Gastroesophageal sphincter (tissue), 4 donors: ENCODE data around the gene EVPLL. TPM values are rescaled to one million over a fixed set of nuclear protein-coding genes. Genes with fewer than 3 reads are reported as not detected.

Experiments used
- ATAC-seq: fragments of 150-250 bp; one replicate; pipeline ENCODE4 v1.9.1; 2016; ENCODE audit warnings: mild to moderate bottlenecking, moderate library complexity
- H3K27ac ChIP-seq, 4 donors: fragments of 200-600 bp; sonication (generic) in 3 of 4; 1 replicate in 3 of 4; 2 replicates in 1 of 4; pipeline ENCODE4 v1.5.1; 2016 to 2019
- H3K27me3 ChIP-seq: fragments of 200-600 bp; sonication (generic); one replicate; pipeline ENCODE4 v1.5.1; 2019
- H3K36me3 ChIP-seq, 2 donors: fragments of 200-600 bp; sonication (generic); one replicate each; pipeline ENCODE4 v1.5.1; 2019; ENCODE audit warnings: control low read depth in 1 of 2
- H3K4me1 ChIP-seq, 3 donors: fragments of 200-600 bp; sonication (generic); 1 replicate in 2 of 3; 2 replicates in 1 of 3; pipeline ENCODE4 v1.5.1; 2016 to 2019; ENCODE audit warnings: control low read depth in 2 of 3
- H3K4me3 ChIP-seq, 2 donors: fragments of 200-600 bp; sonication (generic); one replicate each; pipeline ENCODE4 v1.5.1; 2019; ENCODE audit warnings: mild to moderate bottlenecking in 1 of 2, moderate library complexity in 1 of 2
- H3K9me3 ChIP-seq, 3 donors: fragments of 200-600 bp; sonication (generic); one replicate each; pipeline ENCODE4 v1.5.1; 2017 to 2019; ENCODE audit warnings: control low read depth in 2 of 3
- EP300 ChIP-seq: sonication (generic); formaldehyde crosslinking; IDR thresholded peaks from one replicate; pipeline ENCODE4 v1.6.1; 2017; ENCODE audit warnings: antibody characterized with exemption, mild to moderate bottlenecking
- POLR2A ChIP-seq, 2 donors: fragments of 450-650 bp; IDR thresholded peaks; one replicate each; pipeline ENCODE4 v1.6.1; 2017; ENCODE audit warnings: antibody characterized with exemption in 2 of 2, mild to moderate bottlenecking in 2 of 2, moderate library complexity in 1 of 2
- POLR2AphosphoS5 ChIP-seq: sonication (generic); formaldehyde crosslinking; IDR thresholded peaks from one replicate; pipeline ENCODE4 v1.6.1; 2017; ENCODE audit warnings: antibody characterized with exemption
- WGBS, 2 donors: methylation state at CpG; one replicate each; pipeline ENCODE4 v1.1.5; 2018; ENCODE audit warnings: low coverage in 1 of 2; 5-methylcytosine and 5-hydroxymethylcytosine counted together
- total RNA-seq, 4 donors: library from RNA; depleted of rRNA; stranded (reverse); fragments of >200 nt; gene quantifications; one replicate each; pipeline ENCODE4 v1.1.0, GENCODE V29; 2016
- TF ChIP-seq, protein P1 (sequence below), 4 experiments: fragments of 200-600 bp in 2 of 4; fragments of 450-650 bp in 2 of 4; sonication (generic) in 1 of 4; IDR thresholded peaks; one replicate each; pipeline ENCODE4 v1.5.1; 2017 to 2019; ENCODE audit warnings: antibody characterized with exemption in 4 of 4, mild to moderate bottlenecking in 2 of 4, moderate library complexity in 2 of 4

EVPLL gene
- total RNA-seq, 4 donors from 2014 or later = not detected

DNA sequence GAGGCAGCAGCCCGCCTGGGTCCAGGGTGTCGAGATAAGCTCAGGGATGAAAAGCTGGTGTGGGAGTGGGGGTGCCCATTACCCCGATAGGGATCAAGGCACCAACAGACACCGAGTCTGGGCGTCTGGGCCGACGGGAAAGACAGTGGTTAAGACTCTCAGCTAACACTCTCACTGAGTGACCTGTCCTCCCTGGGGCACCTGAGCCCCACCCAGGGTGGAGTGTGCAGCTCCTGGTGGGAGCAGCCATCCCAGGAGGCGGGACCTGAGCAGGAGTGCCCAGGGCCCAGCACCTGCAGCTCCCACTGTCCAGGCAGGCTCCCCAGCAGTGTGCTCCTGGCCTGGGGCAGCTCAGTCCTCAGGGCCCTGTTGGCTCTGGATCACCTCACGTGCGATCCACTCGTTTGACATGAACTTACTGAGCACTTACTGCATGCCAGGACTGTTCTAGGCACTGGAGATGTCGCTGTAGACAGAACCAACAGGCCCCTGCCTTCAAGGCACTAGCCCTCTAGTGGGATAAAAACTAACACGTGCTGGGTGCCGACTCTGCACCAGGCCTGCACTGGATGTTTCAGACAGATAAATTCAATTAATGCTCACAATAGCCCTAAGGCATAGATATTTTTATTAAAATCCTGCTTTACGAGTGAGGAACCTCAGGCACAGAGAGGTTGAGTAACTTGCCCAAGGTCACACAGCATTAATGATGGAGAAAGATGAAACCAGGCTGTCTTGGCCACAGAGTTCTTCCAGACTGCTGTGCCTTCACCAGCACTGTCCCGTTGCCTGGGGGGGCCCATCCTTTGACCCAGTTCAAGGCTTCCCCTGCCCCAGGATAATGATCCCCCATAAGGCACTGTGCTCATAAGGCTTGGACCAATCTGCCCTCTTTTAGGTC is 1.9 kb downstream of the EVPLL start:
- ATAC-seq = no peak
- H3K36me3 ChIP-seq = no peaks in the 10 kb centered on the region
- 74% methylated on average over 2 of the region's 16 CpGs; no CpG with 5 or more reads in 1 of the 2 donors for WGBS, 2 donors
- no peak overlapping the region for H3K27ac ChIP-seq
- peaks cover 0 to 7% (median 0%) of the 10 kb centered on the region in 3 donors for H3K4me1 ChIP-seq
- TF ChIP-seq, protein P1, sequence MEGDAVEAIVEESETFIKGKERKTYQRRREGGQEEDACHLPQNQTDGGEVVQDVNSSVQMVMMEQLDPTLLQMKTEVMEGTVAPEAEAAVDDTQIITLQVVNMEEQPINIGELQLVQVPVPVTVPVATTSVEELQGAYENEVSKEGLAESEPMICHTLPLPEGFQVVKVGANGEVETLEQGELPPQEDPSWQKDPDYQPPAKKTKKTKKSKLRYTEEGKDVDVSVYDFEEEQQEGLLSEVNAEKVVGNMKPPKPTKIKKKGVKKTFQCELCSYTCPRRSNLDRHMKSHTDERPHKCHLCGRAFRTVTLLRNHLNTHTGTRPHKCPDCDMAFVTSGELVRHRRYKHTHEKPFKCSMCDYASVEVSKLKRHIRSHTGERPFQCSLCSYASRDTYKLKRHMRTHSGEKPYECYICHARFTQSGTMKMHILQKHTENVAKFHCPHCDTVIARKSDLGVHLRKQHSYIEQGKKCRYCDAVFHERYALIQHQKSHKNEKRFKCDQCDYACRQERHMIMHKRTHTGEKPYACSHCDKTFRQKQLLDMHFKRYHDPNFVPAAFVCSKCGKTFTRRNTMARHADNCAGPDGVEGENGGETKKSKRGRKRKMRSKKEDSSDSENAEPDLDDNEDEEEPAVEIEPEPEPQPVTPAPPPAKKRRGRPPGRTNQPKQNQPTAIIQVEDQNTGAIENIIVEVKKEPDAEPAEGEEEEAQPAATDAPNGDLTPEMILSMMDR (IDR thresholded peaks at IDR 0.05) = no peak
- no peak for TF ChIP-seq POLR2AphosphoS5
- TF ChIP-seq POLR2A (IDR thresholded peaks at IDR 0.05) = no peak
- no peak for TF ChIP-seq EP300
- no peaks in the 10 kb centered on the region for H3K9me3 ChIP-seq
- peaks cover 54% of the 10 kb centered on the region for H3K27me3 ChIP-seq
- H3K4me3 ChIP-seq = no peak overlapping the region

- no CpG with 5 or more reads among the region's 15 CpGs for WGBS, 2 donors
- H3K4me3 ChIP-seq = no peak overlapping the region
- TF ChIP-seq POLR2A (IDR thresholded peaks at IDR 0.05) = no peak
- TF ChIP-seq POLR2AphosphoS5 = no peak
- no peak for TF ChIP-seq EP300
- TF ChIP-seq, protein P1 (IDR thresholded peaks at IDR 0.05) = no peak
- H3K9me3 ChIP-seq = no peaks in the 10 kb centered on the region
- peaks cover 0 to 7% (median 0%) of the 10 kb centered on the region in 3 donors for H3K4me1 ChIP-seq
- no peak for ATAC-seq
- H3K36me3 ChIP-seq = no peaks in the 10 kb centered on the region
- no peak overlapping the region for H3K27ac ChIP-seq
- H3K27me3 ChIP-seq = peaks cover 54% of the 10 kb centered on the region
Observed at GRCh38 chr17:18380471-18381157, 3.0 kb downstream of the EVPLL start.

GRCh38 chr17:18381158-18381952 is 3.8 kb downstream of the EVPLL start:
- Histone ChIP-seq H3K9me3 (no peaks in the 10 kb centered on the region), H3K27me3 (peaks cover 54% of the 10 kb centered on the region), H3K4me3 (no peak overlapping the region), H3K27ac (no peak overlapping the region), H3K36me3 (no peaks in the 10 kb centered on the region), H3K4me1 (peaks cover 0 to 7% (median 0%) of the 10 kb centered on the region in 3 donors)
- TF ChIP-seq POLR2A (IDR thresholded peaks at IDR 0.05) (no peak), EP300 (no peak), POLR2AphosphoS5 (no peak)
- TF ChIP-seq, protein P1 (IDR thresholded peaks at IDR 0.05) = no peak
- no peak for ATAC-seq
- WGBS, 2 donors = 71 to 88% methylated on average over 1 of the region's 23 CpGs

DNA sequence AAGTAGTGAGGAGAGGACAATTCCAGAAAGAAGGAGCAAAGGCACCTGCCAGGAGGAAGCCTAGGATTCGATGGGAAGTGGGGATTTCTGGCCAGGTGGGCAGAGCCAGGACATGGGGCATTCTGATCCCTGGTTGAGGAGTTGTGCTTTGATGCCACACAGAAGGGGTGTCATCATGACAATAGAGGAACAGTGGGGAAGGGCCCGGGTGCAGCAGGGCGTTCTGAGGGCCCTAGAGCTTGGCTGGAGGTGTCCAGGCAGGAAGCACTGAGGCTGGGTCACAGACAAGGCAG is 4.3 kb downstream of the EVPLL start:
- 87% methylated on average over 3 of the region's 3 CpGs; no CpG with 5 or more reads in 1 of the 2 donors for WGBS, 2 donors

More for the DNA sequence above, 4.3 kb downstream of the EVPLL start:
- Histone ChIP-seq H3K9me3 (no peaks in the 10 kb centered on the region), H3K4me1 (peaks cover 0 to 7% (median 0%) of the 10 kb centered on the region in 3 donors), H3K4me3 (no peak overlapping the region), H3K36me3 (no peaks in the 10 kb centered on the region), H3K27ac (no peak overlapping the region), H3K27me3 (peaks cover 54% of the 10 kb centered on the region)
- ATAC-seq = no peak
- TF ChIP-seq POLR2A (IDR thresholded peaks at IDR 0.05) = no peak
- TF ChIP-seq EP300 = no peak
- TF ChIP-seq POLR2AphosphoS5 = no peak
- TF ChIP-seq, protein P1 (IDR thresholded peaks at IDR 0.05) = no peak
